K562 (cell line): ENCODE data around the gene AMMECR1. TPM values are rescaled to one million over a fixed set of nuclear protein-coding genes. Genes with fewer than 3 reads are reported as not detected.

Experiments
- BMI1 ChIP-seq: fragments of 150-350 bp; IDR thresholded peaks from 2 replicates; pipeline ENCODE4 v1.6.1; 2014; ENCODE audit warnings: low read length
- MTA3 ChIP-seq: fragments of 450-650 bp; formaldehyde crosslinking; IDR thresholded peaks from 2 replicates; pipeline ENCODE4 v1.6.1; 2017; ENCODE audit warnings: mild to moderate bottlenecking, borderline replicate concordance
- NCOA2 ChIP-seq, 2 experiments: fragments of 450-650 bp; IDR thresholded peaks; 2 replicates each; pipeline ENCODE4 v1.6.1; 2018; ENCODE audit warnings: mild to moderate bottlenecking in 2 of 2, moderate library complexity in 1 of 2; ENCODE audit not compliant: partially characterized antibody in 2 of 2
- NFE2L1 ChIP-seq: fragments of 450-650 bp; IDR thresholded peaks from 2 replicates; pipeline ENCODE4 v1.6.1; 2016; ENCODE audit warnings: missing genetic modification characterization, low read depth, mild to moderate bottlenecking, missing compliant biosample characterization, moderate library complexity, borderline replicate concordance
- NR4A1 ChIP-seq, 2 experiments: fragments of 250-450 bp in 1 of 2; fragments of 450-650 bp in 1 of 2; sonication (Bioruptor Pico) in 1 of 2; IDR thresholded peaks; 2 replicates each; pipeline versions ENCODE4 v1.4.0 to v1.6.1; 2016 to 2020; ENCODE audit warnings: mild to moderate bottlenecking in 2 of 2, missing compliant biosample characterization in 1 of 2, missing genetic modification characterization in 1 of 2, moderate library complexity in 1 of 2
- PCBP2 ChIP-seq: fragments of 200-400 bp; formaldehyde crosslinking; IDR thresholded peaks from 2 replicates; pipeline ENCODE4 v1.6.1; 2018; ENCODE audit warnings: low read length, low read depth, mild to moderate bottlenecking, moderate library complexity; ENCODE audit not compliant: poor library complexity, severe bottlenecking
- RB1 ChIP-seq: fragments of 450-650 bp; IDR thresholded peaks from 2 replicates; pipeline ENCODE4 v1.6.1; 2017; ENCODE audit warnings: low read depth, mild to moderate bottlenecking
- RBM39 ChIP-seq: fragments of 200-400 bp; formaldehyde crosslinking; optimal IDR thresholded peaks from 2 replicates; pipeline ENCODE3; 2018; ENCODE audit warnings: low read depth, low read length
- SREBF1 ChIP-seq: fragments of 150-350 bp; IDR thresholded peaks from 2 replicates; pipeline ENCODE4 v1.6.1; 2014; ENCODE audit warnings: antibody characterized with exemption, low read depth, low read length, borderline replicate concordance
- SRSF3 ChIP-seq: fragments of 200-400 bp; formaldehyde crosslinking; IDR thresholded peaks from 2 replicates; pipeline ENCODE4 v1.6.1; 2016; ENCODE audit warnings: mild to moderate bottlenecking, low read length, moderate library complexity; ENCODE audit not compliant: insufficient read depth
- TAF15 ChIP-seq: fragments of 200-400 bp; formaldehyde crosslinking; IDR thresholded peaks from 2 replicates; pipeline ENCODE4 v1.6.1; 2017; ENCODE audit warnings: mild to moderate bottlenecking, low read depth, low read length, moderate library complexity
- TAL1 ChIP-seq: fragments of 450-650 bp; IDR thresholded peaks from 2 replicates; pipeline ENCODE4 v1.6.1; 2016; ENCODE audit warnings: mild to moderate bottlenecking
- TEAD1 ChIP-seq, 2 experiments: fragments of 450-650 bp in 1 of 2; sonication (generic) in 1 of 2; formaldehyde crosslinking; IDR thresholded peaks; 2 replicates each; pipeline versions ENCODE4 v1.4.0 to v1.8.0; 2020 to 2022; ENCODE audit warnings: mild to moderate bottlenecking in 2 of 2, missing genetic modification reagents in 1 of 2
- XRCC3 ChIP-seq: fragments of 450-650 bp; IDR thresholded peaks from 2 replicates; pipeline ENCODE4 v1.6.1; 2017; ENCODE audit warnings: mild to moderate bottlenecking, moderate library complexity
- ZBTB17 ChIP-seq: fragments of 450-650 bp; formaldehyde crosslinking; IDR thresholded peaks from 2 replicates; pipeline ENCODE4 v1.4.0; 2020; ENCODE audit warnings: mild to moderate bottlenecking
- ZNF239 ChIP-seq: fragments of 250-450 bp; sonication (Bioruptor Pico); IDR thresholded peaks from 2 replicates; pipeline ENCODE4 v1.4.0; 2020; ENCODE audit warnings: mild to moderate bottlenecking
- ZNF766 ChIP-seq: fragments of 200-800 bp; sonication (Bioruptor generic); conservative IDR thresholded peaks from 2 replicates; pipeline ENCODE4 v1.6.1; 2016; ENCODE audit warnings: missing genetic modification characterization, missing compliant biosample characterization
- ZNF785 ChIP-seq: fragments of 250-450 bp; sonication (Bioruptor Pico); IDR thresholded peaks from 2 replicates; pipeline ENCODE4 v1.4.0; 2020; ENCODE audit warnings: mild to moderate bottlenecking
- polyA plus RNA-seq, 8 experiments: library from polyadenylated mRNA; depleted of rRNA in 4 of 8; stranded (reverse) in 5 of 8; unstranded in 3 of 8; fragments of >200 nt; fragmentation: Nextera tagmentation in 2 of 8; fragmentation: Illumina TruSeq in 1 of 8; extraction: Ambion mirVana in 2 of 8; extraction: Trizol in 1 of 8; gene quantifications; 2 replicates each; pipeline versions ENCODE4 v1.2.1 to v1.2.3, GENCODE V29; 2011 to 2014; ENCODE audit warnings: inconsistent platforms in 1 of 8, missing spikeins in 1 of 8
- total RNA-seq, 7 experiments: library from RNA; depleted of rRNA in 6 of 7; stranded (reverse); fragments of >200 nt in 6 of 7; fragmentation: Illumina TruSeq in 2 of 7; extraction: Trizol in 2 of 7; gene quantifications; 2 replicates each; pipeline versions ENCODE4 v1.2.1 to v1.2.3, GENCODE V29; 2011 to 2021; ENCODE audit warnings: low replicate concordance in 1 of 7
- TF ChIP-seq, protein P1 (sequence below): fragments of 250-450 bp; sonication (Bioruptor Pico); IDR thresholded peaks from 2 replicates; pipeline ENCODE4 v1.4.0; 2020; ENCODE audit warnings: mild to moderate bottlenecking, moderate library complexity
- TF ChIP-seq, protein P2 (sequence below): sonication (generic); formaldehyde crosslinking; IDR thresholded peaks from 2 replicates; pipeline ENCODE4 v1.8.0; 2022; ENCODE audit warnings: missing genetic modification reagents, mild to moderate bottlenecking, borderline replicate concordance
- TF ChIP-seq, protein P3 (sequence below): sonication (generic); formaldehyde crosslinking; IDR thresholded peaks from 2 replicates; pipeline ENCODE4 v1.8.1; 2023; ENCODE audit warnings: mild to moderate bottlenecking, missing genetic modification reagents
- TF ChIP-seq, protein P4 (sequence below): fragments of 450-650 bp; formaldehyde crosslinking; IDR thresholded peaks from 2 replicates; pipeline ENCODE4 v1.4.0; 2020; ENCODE audit warnings: mild to moderate bottlenecking

The AMMECR1 gene
- total and polyA plus RNA-seq, 9 of the 15 experiments (the other 6 are each of a cell fraction or from before 2014, with no cell fraction given), result 13.9 to 36.7 (median 23.6) TPM

DNA sequence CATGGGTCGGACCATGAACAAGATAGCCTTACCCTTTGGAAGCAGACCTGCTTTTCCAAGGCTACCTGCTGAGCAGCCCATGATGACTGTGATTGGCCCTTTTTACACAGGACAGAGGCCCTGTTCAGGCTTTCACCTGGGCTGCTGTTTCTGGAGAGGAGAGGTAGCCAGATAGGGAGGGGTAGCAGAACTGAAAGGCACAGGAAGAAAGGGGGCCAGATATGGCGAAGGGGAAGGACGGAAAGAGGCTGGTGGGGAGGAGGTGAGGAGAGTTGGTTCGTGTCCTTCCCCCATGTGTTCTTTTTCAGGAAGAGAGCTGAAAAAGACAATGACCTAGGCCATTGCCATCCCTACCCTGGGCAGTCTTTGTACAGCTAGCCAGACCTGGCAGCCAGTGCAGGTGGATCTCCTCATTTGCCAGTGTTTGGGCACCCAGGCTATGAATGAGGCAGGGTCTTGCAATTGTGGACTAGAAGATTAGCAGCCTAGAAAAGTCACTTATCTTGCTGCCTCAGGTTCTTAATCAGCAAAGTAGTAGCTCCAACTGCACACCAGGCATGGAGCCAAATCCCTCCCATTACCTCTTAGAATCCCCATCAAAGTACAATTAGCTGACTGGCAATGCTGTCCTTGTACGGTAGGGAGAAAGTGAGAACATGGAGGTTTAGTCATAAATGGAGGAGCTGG lies 139.6 kb downstream of the AMMECR1 start (continued):
- TF ChIP-seq, protein P1, sequence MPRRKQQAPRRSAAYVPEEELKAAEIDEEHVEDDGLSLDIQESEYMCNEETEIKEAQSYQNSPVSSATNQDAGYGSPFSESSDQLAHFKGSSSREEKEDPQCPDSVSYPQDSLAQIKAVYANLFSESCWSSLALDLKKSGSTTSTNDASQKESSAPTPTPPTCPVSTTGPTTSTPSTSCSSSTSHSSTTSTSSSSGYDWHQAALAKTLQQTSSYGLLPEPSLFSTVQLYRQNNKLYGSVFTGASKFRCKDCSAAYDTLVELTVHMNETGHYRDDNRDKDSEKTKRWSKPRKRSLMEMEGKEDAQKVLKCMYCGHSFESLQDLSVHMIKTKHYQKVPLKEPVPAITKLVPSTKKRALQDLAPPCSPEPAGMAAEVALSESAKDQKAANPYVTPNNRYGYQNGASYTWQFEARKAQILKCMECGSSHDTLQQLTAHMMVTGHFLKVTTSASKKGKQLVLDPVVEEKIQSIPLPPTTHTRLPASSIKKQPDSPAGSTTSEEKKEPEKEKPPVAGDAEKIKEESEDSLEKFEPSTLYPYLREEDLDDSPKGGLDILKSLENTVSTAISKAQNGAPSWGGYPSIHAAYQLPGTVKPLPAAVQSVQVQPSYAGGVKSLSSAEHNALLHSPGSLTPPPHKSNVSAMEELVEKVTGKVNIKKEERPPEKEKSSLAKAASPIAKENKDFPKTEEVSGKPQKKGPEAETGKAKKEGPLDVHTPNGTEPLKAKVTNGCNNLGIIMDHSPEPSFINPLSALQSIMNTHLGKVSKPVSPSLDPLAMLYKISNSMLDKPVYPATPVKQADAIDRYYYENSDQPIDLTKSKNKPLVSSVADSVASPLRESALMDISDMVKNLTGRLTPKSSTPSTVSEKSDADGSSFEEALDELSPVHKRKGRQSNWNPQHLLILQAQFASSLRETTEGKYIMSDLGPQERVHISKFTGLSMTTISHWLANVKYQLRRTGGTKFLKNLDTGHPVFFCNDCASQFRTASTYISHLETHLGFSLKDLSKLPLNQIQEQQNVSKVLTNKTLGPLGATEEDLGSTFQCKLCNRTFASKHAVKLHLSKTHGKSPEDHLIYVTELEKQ (CRISPR knock-in tag), result no peak
- TF ChIP-seq, protein P2, sequence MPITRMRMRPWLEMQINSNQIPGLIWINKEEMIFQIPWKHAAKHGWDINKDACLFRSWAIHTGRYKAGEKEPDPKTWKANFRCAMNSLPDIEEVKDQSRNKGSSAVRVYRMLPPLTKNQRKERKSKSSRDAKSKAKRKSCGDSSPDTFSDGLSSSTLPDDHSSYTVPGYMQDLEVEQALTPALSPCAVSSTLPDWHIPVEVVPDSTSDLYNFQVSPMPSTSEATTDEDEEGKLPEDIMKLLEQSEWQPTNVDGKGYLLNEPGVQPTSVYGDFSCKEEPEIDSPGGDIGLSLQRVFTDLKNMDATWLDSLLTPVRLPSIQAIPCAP (CRISPR knock-in tag), result no peak
- TF ChIP-seq RB1 (no peak), TAL1 (peak; percentile 95), SREBF1 (no peak), SRSF3 (no peak), NR4A1 (CRISPR knock-in tag; IDR thresholded peaks at IDR 0.05) (no peak), NR4A1 (tag; IDR thresholded peaks at IDR 0.05) (no peak), ZNF785 (no peak), MTA3 (peak; percentile 80), ZBTB17 (CRISPR knock-in tag) (no peak), NFE2L1 (no peak), TEAD1 (CRISPR knock-in tag; IDR thresholded peaks at IDR 0.05) (0 out of 4 replicates have a peak, but pooled peaks of 1 of the 2 experiments have one; percentile 37), ZNF766 (CRISPR knock-in tag) (peak; percentile 79), XRCC3 (no peak), RBM39 (no peak), PCBP2 (no peak), TAF15 (no peak), ZNF239 (CRISPR knock-in tag) (peak; percentile 45; the same call in 1 of the 2 replicates), BMI1 (no peak), NCOA2 (IDR thresholded peaks at IDR 0.05; ENCODE audit: partially characterized antibody in 2 of 2) (peak in 1 of 2 experiments; percentile 38)
- TF ChIP-seq, protein P3, sequence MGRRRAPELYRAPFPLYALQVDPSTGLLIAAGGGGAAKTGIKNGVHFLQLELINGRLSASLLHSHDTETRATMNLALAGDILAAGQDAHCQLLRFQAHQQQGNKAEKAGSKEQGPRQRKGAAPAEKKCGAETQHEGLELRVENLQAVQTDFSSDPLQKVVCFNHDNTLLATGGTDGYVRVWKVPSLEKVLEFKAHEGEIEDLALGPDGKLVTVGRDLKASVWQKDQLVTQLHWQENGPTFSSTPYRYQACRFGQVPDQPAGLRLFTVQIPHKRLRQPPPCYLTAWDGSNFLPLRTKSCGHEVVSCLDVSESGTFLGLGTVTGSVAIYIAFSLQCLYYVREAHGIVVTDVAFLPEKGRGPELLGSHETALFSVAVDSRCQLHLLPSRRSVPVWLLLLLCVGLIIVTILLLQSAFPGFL (CRISPR knock-in tag), result no peak
- TF ChIP-seq, protein P4, sequence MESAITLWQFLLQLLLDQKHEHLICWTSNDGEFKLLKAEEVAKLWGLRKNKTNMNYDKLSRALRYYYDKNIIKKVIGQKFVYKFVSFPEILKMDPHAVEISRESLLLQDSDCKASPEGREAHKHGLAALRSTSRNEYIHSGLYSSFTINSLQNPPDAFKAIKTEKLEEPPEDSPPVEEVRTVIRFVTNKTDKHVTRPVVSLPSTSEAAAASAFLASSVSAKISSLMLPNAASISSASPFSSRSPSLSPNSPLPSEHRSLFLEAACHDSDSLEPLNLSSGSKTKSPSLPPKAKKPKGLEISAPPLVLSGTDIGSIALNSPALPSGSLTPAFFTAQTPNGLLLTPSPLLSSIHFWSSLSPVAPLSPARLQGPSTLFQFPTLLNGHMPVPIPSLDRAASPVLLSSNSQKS, result no peak
